ENCODE data around the gene DNAH17. TPM values are rescaled to one million over a fixed set of nuclear protein-coding genes. Genes with fewer than 3 reads are reported as not detected.

The DNAH17 gene
- total RNA-seq, 2 donors from 2014 or later = 0.04 TPM; not detected in 1

GRCh38 chr17:78616946-78617345 lies 39.8 kb upstream of the DNAH17 start:
- H3K27me3 ChIP-seq = no peaks in the 10 kb centered on the region
- no peak overlapping the region for H3K4me3 ChIP-seq
- H3K9me3 ChIP-seq = no peaks in the 10 kb centered on the region
- no peaks in the 10 kb centered on the region for H3K36me3 ChIP-seq
- DNase-seq (ENCODE audit: low spot score) = no peak
- no peak overlapping the region for H3K27ac ChIP-seq
- TF ChIP-seq CTCF (IDR thresholded peaks at IDR 0.05) = no peak
- H3K4me1 ChIP-seq = peaks cover 0 to 3% of the 10 kb centered on the region in 2 donors

- H3K36me3 ChIP-seq = no peaks in the 10 kb centered on the region
- no peak for TF ChIP-seq CTCF (IDR thresholded peaks at IDR 0.05)
- no peaks in the 10 kb centered on the region for H3K9me3 ChIP-seq
- H3K4me1 ChIP-seq = peaks cover 0 to 3% of the 10 kb centered on the region in 2 donors
- H3K4me3 ChIP-seq = no peak overlapping the region
- no peak for DNase-seq (ENCODE audit: low spot score)
- H3K27ac ChIP-seq = no peak overlapping the region
- H3K27me3 ChIP-seq = no peaks in the 10 kb centered on the region
These were observed 38.4 kb upstream of the DNAH17 start for GRCh38 chr17:78615631-78616030.

- H3K27ac ChIP-seq = no peak overlapping the region
- peaks cover 0 to 3% of the 10 kb centered on the region in 2 donors for H3K4me1 ChIP-seq
- no peak for TF ChIP-seq CTCF (IDR thresholded peaks at IDR 0.05)
- no peak overlapping the region for H3K4me3 ChIP-seq
- DNase-seq (ENCODE audit: low spot score) = no peak
- H3K36me3 ChIP-seq = no peaks in the 10 kb centered on the region
- no peaks in the 10 kb centered on the region for H3K9me3 ChIP-seq
- H3K27me3 ChIP-seq = no peaks in the 10 kb centered on the region
These were observed 36.2 kb upstream of the DNAH17 start for GRCh38 chr17:78613416-78613815.

- no peak for TF ChIP-seq CTCF (IDR thresholded peaks at IDR 0.05)
- H3K27ac ChIP-seq = no peak overlapping the region
- H3K27me3 ChIP-seq = no peaks in the 10 kb centered on the region
- no peak overlapping the region for H3K4me3 ChIP-seq
- H3K9me3 ChIP-seq = no peaks in the 10 kb centered on the region
- no peaks in the 10 kb centered on the region for H3K4me1 ChIP-seq
- no peaks in the 10 kb centered on the region for H3K36me3 ChIP-seq
- no peak for DNase-seq (ENCODE audit: low spot score)
These were observed 34.4 kb upstream of the DNAH17 start for GRCh38 chr17:78611607-78612006.

- Histone ChIP-seq H3K9me3 (no peaks in the 10 kb centered on the region), H3K27ac (no peak overlapping the region), H3K27me3 (no peaks in the 10 kb centered on the region), H3K4me1 (no peaks in the 10 kb centered on the region), H3K36me3 (no peaks in the 10 kb centered on the region), H3K4me3 (no peak overlapping the region)
- no peak for TF ChIP-seq CTCF (IDR thresholded peaks at IDR 0.05)
- no peak for DNase-seq (ENCODE audit: low spot score)
These were observed 33.8 kb upstream of the DNAH17 start for GRCh38 chr17:78610951-78611511.

GRCh38 chr17:78609191-78609641 lies 32.0 kb upstream of the DNAH17 start:
- Histone ChIP-seq H3K36me3 (no peaks in the 10 kb centered on the region), H3K9me3 (no peaks in the 10 kb centered on the region), H3K4me1 (no peaks in the 10 kb centered on the region), H3K27ac (no peak overlapping the region), H3K4me3 (no peak overlapping the region), H3K27me3 (no peaks in the 10 kb centered on the region)
- DNase-seq (ENCODE audit: low spot score) = no peak
- no peak for TF ChIP-seq CTCF (IDR thresholded peaks at IDR 0.05)

All from right atrium auricular region (tissue), 2 donors.